SH-SY5Y (cell line): Measurements from ENCODE around the gene PTPN6.

ENCODE experiments used
- GATA2 ChIP-seq: IDR thresholded peaks from 2 replicates; pipeline ENCODE4 v1.6.1; 2011; ENCODE audit warnings: mild to moderate bottlenecking, low read depth, low read length
- GATA3 ChIP-seq: IDR thresholded peaks from 2 replicates; pipeline ENCODE4 v1.6.1; 2011; ENCODE audit warnings: low read depth, mild to moderate bottlenecking, low read length, moderate library complexity

GRCh38 chr12:6967651-6968100 is 16.5 kb downstream of the PTPN6 start:
- no peak for TF ChIP-seq GATA3
- TF ChIP-seq GATA2 = no peak
